HG03575 (cell line): ENCODE data around the gene UFD1.

Experiments used
- ATAC-seq: cut with Tn5 transposase; IDR thresholded peaks from one replicate; pipeline ENCODE4 v1.9.1; 2021; ENCODE audit not compliant: unreplicated experiment, insufficient number of reproducible peaks, low FRiP score; ENCODE audit errors: extremely low read depth

The UFD1 gene

DNA sequence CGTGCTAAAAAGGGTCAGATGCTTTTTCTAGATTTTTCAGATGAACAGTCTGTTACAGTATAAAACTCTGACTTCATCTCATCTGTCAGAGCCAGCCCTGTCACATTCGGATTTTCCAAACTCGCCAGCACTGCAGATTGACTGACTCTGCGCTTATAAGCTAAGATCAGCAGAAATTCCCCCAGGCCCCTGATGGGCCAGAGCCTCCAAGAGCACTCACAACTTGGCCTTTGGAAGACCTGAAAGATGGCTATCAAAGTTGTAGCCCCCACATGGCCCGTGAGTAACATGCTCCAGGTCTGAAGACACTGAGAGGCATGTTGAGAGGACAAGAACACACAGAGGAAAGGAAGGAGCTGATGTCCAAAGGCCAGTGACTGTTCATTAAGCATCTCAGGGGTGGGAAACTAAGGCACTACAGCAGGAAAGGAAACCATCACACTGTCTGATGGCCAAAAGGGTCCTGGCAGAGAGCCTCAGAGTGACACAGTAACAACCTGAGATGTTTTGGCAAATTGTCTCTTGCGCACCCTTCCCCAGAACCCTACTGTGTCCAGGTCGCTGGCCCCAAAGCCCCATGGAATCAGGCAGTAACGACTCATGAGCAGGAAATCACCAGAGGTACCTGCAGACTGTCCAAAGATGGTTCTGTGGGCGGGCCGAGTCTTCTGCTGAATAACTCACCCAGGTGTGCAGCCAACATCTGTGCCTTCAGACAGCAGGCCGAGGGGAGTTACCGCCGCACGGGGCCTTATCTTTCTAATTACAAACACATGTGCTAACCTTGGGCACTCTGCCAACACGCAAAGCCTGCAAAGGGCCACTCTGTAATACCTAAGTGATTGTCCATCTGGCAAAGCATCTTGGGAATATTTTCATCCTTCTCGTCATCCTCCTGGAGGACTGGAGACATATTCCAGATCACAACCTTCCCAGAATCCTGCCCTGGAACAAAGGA, 71.1 kb downstream of the UFD1 start:
- ATAC-seq = no peak

- no peak for ATAC-seq
Measured at GRCh38 chr22:19406846-19407245, 72.1 kb downstream of the UFD1 start.

DNA sequence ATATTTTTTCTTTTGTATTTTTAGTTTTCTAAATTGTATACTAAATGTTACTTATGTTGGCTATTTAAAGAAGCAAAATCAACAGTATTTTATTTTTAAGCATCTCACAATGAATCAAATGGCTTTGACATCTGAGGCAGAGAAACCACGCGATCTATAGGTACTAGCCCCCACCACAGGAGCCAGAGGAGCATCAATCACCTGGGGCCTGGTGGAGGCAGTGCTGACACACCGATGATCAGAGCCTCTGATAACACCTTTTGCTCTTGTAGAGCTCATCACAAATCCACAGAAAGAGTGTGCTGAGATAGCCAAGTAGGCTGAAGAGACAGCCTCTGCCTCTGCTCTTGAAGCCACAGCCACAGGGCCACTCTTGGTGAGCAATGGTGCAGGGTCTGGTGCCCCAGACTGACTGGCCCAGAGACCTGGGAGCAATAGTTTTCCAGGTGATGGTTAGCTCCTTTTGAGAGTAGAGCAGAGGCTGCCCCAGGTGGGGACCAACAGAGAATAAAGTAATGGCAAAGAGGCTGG, 72.6 kb downstream of the UFD1 start:
- no peak for ATAC-seq

DNA sequence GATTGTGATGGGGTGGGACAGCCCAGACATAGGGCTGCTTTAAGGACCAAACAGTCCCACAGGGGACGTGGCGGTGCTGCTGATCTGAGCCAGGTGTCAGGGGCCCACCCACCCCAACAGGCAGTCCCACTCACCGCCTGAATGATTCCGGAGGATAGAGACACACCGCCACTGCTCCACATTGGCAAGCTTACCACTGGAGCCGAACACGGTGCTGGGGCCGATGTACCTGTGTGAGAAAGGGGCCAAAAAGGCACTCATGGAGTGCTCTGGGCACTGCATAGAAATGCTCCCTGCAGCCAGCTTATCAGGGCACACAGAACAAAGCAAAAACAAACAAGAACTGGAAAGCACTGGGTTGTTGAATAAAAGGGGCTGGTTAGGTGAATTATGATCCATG, 73.3 kb downstream of the UFD1 start:
- no peak for ATAC-seq

GRCh38 chr22:19405133-19405532, 73.9 kb downstream of the UFD1 start:
- ATAC-seq = no peak

DNA sequence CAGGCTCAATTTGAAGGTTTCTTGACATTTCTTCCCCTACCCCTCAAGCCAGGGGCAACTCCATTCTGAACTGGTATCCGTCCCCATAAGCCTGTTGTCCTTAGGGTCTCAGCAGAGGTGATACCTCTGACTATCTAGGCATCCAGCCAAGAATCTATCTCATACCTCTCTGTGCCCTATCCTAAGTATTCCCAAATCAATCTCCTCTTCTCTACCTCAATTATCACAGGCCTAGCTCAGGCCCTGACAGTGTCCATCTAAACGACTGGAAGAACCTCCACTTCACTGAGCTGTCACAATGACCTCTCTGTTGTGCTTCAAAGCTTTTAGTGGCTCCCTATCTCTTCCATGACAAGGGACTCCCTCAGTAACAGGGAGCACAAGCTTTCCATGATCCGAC, 74.3 kb downstream of the UFD1 start:
- no peak for ATAC-seq

DNA sequence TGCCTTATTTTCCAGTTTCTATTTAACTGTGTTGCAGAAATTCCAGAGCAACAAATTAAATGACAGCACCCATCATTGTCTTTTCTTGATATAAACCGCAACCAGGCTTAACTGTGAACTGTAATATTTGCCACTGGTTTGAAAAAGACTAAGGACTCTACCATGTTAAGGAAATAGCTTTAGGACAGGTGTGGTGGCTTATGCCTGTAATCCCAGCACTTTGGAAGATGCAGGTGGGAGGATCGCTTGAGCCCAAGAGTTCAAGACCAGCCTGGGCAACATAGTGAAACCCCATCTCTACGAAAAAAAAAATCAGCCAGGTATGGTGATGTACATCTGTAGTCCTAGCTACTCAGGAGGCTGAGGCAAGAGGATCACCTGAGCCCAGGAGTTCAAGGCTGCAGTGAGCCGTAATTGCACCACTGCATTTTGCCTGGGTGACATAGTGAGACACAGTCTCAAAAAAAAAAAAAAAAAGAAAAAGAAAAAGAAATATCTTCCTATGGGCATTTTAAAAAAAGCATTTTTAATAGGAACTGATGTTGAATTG, 76.3 kb downstream of the UFD1 start:
- ATAC-seq = no peak

DNA sequence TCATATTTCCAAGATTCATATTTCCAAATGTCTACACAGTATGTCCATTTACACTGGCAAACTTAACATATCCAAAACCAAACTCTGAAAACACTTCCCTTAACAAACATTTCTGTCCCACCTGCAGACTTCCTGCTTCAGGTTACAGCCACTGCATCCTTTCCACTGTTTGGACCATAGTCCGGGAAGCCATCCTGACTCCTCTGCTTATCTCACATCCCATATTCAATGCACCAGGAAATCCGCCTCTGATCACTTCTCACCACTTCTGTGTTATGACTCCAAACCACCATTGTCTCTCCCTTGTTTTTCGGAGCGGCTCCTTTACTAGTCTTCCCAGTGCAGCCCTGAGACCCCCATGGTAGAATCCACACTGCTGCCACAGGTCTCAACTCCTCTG, 77.5 kb downstream of the UFD1 start:
- no peak for ATAC-seq

DNA sequence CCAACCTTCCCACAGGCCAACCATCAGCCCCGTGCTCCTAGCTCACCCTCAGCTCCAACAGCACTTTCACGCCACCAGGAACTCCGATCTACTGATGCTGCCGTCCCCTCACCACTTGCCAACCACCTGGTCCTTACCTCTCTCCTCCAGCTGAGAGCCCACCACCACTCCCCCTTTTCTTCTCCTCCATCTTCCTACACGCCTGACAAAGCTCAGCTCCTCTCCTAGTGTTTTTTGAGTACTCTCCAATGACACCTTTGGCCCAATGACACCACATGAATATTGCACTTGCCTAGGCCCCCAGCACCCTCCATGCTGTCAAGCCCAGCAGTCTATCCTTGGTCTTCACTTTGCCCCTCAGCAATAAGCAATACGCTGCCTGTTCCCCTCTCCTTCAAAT, 78.1 kb downstream of the UFD1 start:
- ATAC-seq = no peak
